Vagina (tissue), 2 donors: ENCODE data around the gene CXCL10. TPM values are rescaled to one million over a fixed set of nuclear protein-coding genes. Genes with fewer than 3 reads are reported as not detected.

ENCODE experiments used
- DNase-seq, 2 donors: peaks; one replicate each; pipeline ENCODE4 v3.0.0-alpha.2; 2017; ENCODE audit errors: extremely low spot score in 2 of 2
- H3K27ac ChIP-seq: fragments of 200-600 bp; sonication (generic); one replicate; pipeline ENCODE4 v1.5.1; 2019
- H3K27me3 ChIP-seq: fragments of 200-600 bp; sonication (generic); one replicate; pipeline ENCODE4 v1.5.1; 2019
- H3K36me3 ChIP-seq, 2 donors: fragments of 200-600 bp; sonication (generic); one replicate each; pipeline ENCODE4 v1.5.1; 2017 to 2019
- H3K4me1 ChIP-seq: fragments of 200-600 bp; sonication (generic); one replicate; pipeline ENCODE4 v1.5.1; 2019
- H3K4me3 ChIP-seq, 2 donors: fragments of 200-600 bp; sonication (generic); 1 replicate in 1 of 2; 2 replicates in 1 of 2; pipeline ENCODE4 v1.5.1; 2016 to 2019
- H3K9me3 ChIP-seq: fragments of 200-600 bp; sonication (generic); one replicate; pipeline ENCODE4 v1.5.1; 2019
- CTCF ChIP-seq, 3 experiments: fragments of 450-650 bp in 2 of 3; fragments of 200-600 bp in 1 of 3; sonication (generic) in 1 of 3; IDR thresholded peaks; one replicate each; pipeline ENCODE4 v1.5.1; 2017 to 2019; ENCODE audit warnings: antibody characterized with exemption in 3 of 3, mild to moderate bottlenecking in 2 of 3, moderate library complexity in 2 of 3
- POLR2A ChIP-seq, 2 donors: fragments of 450-650 bp; IDR thresholded peaks; one replicate each; pipeline ENCODE4 v1.6.1; 2017; ENCODE audit warnings: antibody characterized with exemption in 2 of 2, mild to moderate bottlenecking in 2 of 2, moderate library complexity in 2 of 2
- POLR2AphosphoS5 ChIP-seq, 2 donors: sonication (generic); formaldehyde crosslinking; IDR thresholded peaks; one replicate each; pipeline ENCODE4 v1.9.0; 2017; ENCODE audit warnings: antibody characterized with exemption in 2 of 2, mild to moderate bottlenecking in 2 of 2, low read depth in 1 of 2; ENCODE audit not compliant: insufficient read depth in 1 of 2
- intact Hi-C: fragments of 100-400 bp; cut with DNase I; formaldehyde crosslinking; loops from one replicate; pipeline ENCODE4 v1.15.1; 2023
- total RNA-seq: library from RNA; depleted of rRNA; stranded (reverse); fragments of >200 nt; gene quantifications from one replicate; pipeline ENCODE4 v1.2.3, GENCODE V29; 2016

CXCL10 gene
- total RNA-seq, 1 donor from 2014 or later = 1.7 TPM

GRCh38 chr4:76009311-76009710 lies 14.0 kb downstream of the CXCL10 start:
- no peaks in the 10 kb centered on the region for H3K36me3 ChIP-seq
- DNase-seq = no peak
- TF ChIP-seq CTCF (IDR thresholded peaks at IDR 0.05) (no peak), POLR2A (IDR thresholded peaks at IDR 0.05) (no peak), POLR2AphosphoS5 (IDR thresholded peaks at IDR 0.05; ENCODE audit: insufficient read depth in 1 of 2, low read depth in 1 of 2) (no peak)
- H3K4me1 ChIP-seq = peaks cover 16% of the 10 kb centered on the region
- H3K27me3 ChIP-seq = no peaks in the 10 kb centered on the region
- H3K9me3 ChIP-seq = no peaks in the 10 kb centered on the region
- H3K4me3 ChIP-seq = no peak overlapping the region
- H3K27ac ChIP-seq = no peak overlapping the region
- intact Hi-C loops = loop anchor here (5.0 kb wide), 1 partner anchor 1238 kb away; no protein-coding TSS in a partner anchor

GRCh38 chr4:76007089-76007862 lies 16.0 kb downstream of the CXCL10 start, which contains the start of gene CXCL9:
CXCL9 (minus strand) TSS chr4:76007509; CDS start chr4:76007449, 60 bp downstream.
- Histone ChIP-seq H3K4me1 (peaks cover 11% of the 10 kb centered on the region), H3K36me3 (no peaks in the 10 kb centered on the region), H3K4me3 (no peak within 1 kb of the TSS), H3K9me3 (no peaks in the 10 kb centered on the region), H3K27me3 (no peaks in the 10 kb centered on the region), H3K27ac (no peak within 1 kb of the TSS)
- TF ChIP-seq POLR2A (IDR thresholded peaks at IDR 0.05) = no peak
- TF ChIP-seq POLR2AphosphoS5 (IDR thresholded peaks at IDR 0.05; ENCODE audit: insufficient read depth in 1 of 2, low read depth in 1 of 2) = no peak
- no peak for TF ChIP-seq CTCF (IDR thresholded peaks at IDR 0.05)
- intact Hi-C loops = loop anchor here (5.0 kb wide), 1 partner anchor 1240 kb away; no protein-coding TSS in a partner anchor
- DNase-seq = no peak

- intact Hi-C loops = no loop called here
- Histone ChIP-seq H3K27me3 (no peaks in the 10 kb centered on the region), H3K36me3 (no peaks in the 10 kb centered on the region), H3K4me1 (no peaks in the 10 kb centered on the region), H3K4me3 (no peak overlapping the region), H3K27ac (no peak overlapping the region), H3K9me3 (no peaks in the 10 kb centered on the region)
- no peak for TF ChIP-seq CTCF (IDR thresholded peaks at IDR 0.05)
- DNase-seq = no peak
Observed at GRCh38 chr4:76003620-76004019, 19.7 kb downstream of the CXCL10 start.

GRCh38 chr4:76003035-76003434 lies 20.3 kb downstream of the CXCL10 start:
- Histone ChIP-seq H3K27ac (no peak overlapping the region), H3K4me3 (no peak overlapping the region), H3K36me3 (no peaks in the 10 kb centered on the region), H3K9me3 (no peaks in the 10 kb centered on the region), H3K27me3 (no peaks in the 10 kb centered on the region), H3K4me1 (no peaks in the 10 kb centered on the region)
- DNase-seq = no peak
- intact Hi-C loops = no loop called here
- TF ChIP-seq CTCF (IDR thresholded peaks at IDR 0.05) (no peak), POLR2A (IDR thresholded peaks at IDR 0.05) (no peak)

GRCh38 chr4:76002176-76002575 lies 21.1 kb downstream of the CXCL10 start:
- Histone ChIP-seq H3K36me3 (no peaks in the 10 kb centered on the region), H3K4me1 (no peaks in the 10 kb centered on the region), H3K27ac (no peak overlapping the region), H3K4me3 (no peak overlapping the region), H3K9me3 (no peaks in the 10 kb centered on the region), H3K27me3 (no peaks in the 10 kb centered on the region)
- TF ChIP-seq CTCF (IDR thresholded peaks at IDR 0.05) (no peak), POLR2A (IDR thresholded peaks at IDR 0.05) (no peak)
- DNase-seq = no peak
- intact Hi-C loops = no loop called here
